AG04450 (cell line): ENCODE measurements around the gene HIVEP3. TPM values are rescaled to one million over a fixed set of nuclear protein-coding genes. Genes with fewer than 3 reads are reported as not detected.

Source experiments
- CTCF ChIA-PET: fragments of 300-600, 350-600 bp; formaldehyde crosslinking; extraction: SDS; loops from one replicate; lab custom pipeline; 2022; ENCODE audit warnings: antibody characterized with exemption, inconsistent platforms; lab: Charles Lee
- POLR2A ChIA-PET: fragments of 350-600 bp; formaldehyde crosslinking; extraction: SDS; loops from one replicate; lab custom pipeline; 2021; ENCODE audit warnings: antibody characterized with exemption, inconsistent platforms; lab: Yijun Ruan, JAX
- DNase-seq: peaks from one replicate; pipeline ENCODE4 v3.0.0-alpha.2; 2011; ENCODE audit warnings: low read depth, low spot score
- H3K27ac ChIP-seq: one replicate; pipeline ENCODE4 v1.5.1; 2012; ENCODE audit warnings: low read depth, low read length, control low read depth
- H3K27me3 ChIP-seq: one replicate; pipeline ENCODE4 v1.6.0; 2012; ENCODE audit warnings: low read length; ENCODE audit not compliant: control insufficient read depth, insufficient read depth
- H3K4me3 ChIP-seq: 2 replicates; pipeline ENCODE4 v1.5.1; 2011; ENCODE audit warnings: mild to moderate bottlenecking, low read depth, low read length, control low read depth
- H3K9me3 ChIP-seq: 2 replicates; pipeline ENCODE4 v1.5.1; 2012; ENCODE audit warnings: low read length; ENCODE audit not compliant: control insufficient read depth, insufficient read depth
- CTCF ChIP-seq: IDR thresholded peaks from 2 replicates; pipeline ENCODE4 v1.5.1; 2011; ENCODE audit warnings: low read depth, low read length, control low read depth, inconsistent platforms
- polyA plus RNA-seq: library from polyadenylated mRNA; depleted of rRNA; stranded (reverse); fragments of >200 nt; gene quantifications from 2 replicates; pipeline ENCODE4 v1.2.3, GENCODE V29; 2011

HIVEP3 gene
- polyA plus RNA-seq, 1 experiment = 4.8 TPM

GRCh38 chr1:41936107-41936506 lies 17.4 kb upstream of the HIVEP3 start:
- TF ChIP-seq CTCF = 0 out of 2 replicates have a peak, but pooled peaks have one; percentile 4
- ChIA-PET POLR2A (no interaction called here), CTCF (no interaction called here)
- H3K9me3 ChIP-seq = no peaks in the 10 kb centered on the region
- H3K4me3 ChIP-seq = no peak overlapping the region
- no peak for DNase-seq
- H3K27ac ChIP-seq = no peak overlapping the region
- H3K27me3 ChIP-seq = no peaks in the 10 kb centered on the region

- Histone ChIP-seq H3K27me3 (no peaks in the 10 kb centered on the region), H3K27ac (no peak overlapping the region), H3K9me3 (no peaks in the 10 kb centered on the region), H3K4me3 (no peak overlapping the region)
- ChIA-PET CTCF (no interaction called here), POLR2A (no interaction called here)
- no peak for DNase-seq
- TF ChIP-seq CTCF = no peak
These were observed 16.5 kb upstream of the HIVEP3 start for GRCh38 chr1:41935226-41935625.

GRCh38 chr1:41933106-41933505 lies 14.4 kb upstream of the HIVEP3 start:
- CTCF ChIA-PET = interaction anchor here (0.6 kb wide), 1 partner anchor 703 kb away, joined by 3 read pairs; no protein-coding TSS in a partner anchor
- Histone ChIP-seq H3K9me3 (no peaks in the 10 kb centered on the region), H3K4me3 (no peak overlapping the region), H3K27ac (no peak overlapping the region), H3K27me3 (no peaks in the 10 kb centered on the region)
- no peak for DNase-seq
- POLR2A ChIA-PET = no interaction called here
- TF ChIP-seq CTCF = no peak

- H3K4me3 ChIP-seq = no peak overlapping the region
- no peak for TF ChIP-seq CTCF
- POLR2A ChIA-PET = no interaction called here
These were observed 12.9 kb upstream of the HIVEP3 start for GRCh38 chr1:41931578-41931977.

GRCh38 chr1:41927118-41927517 lies 8.4 kb upstream of the HIVEP3 start:
- no peak overlapping the region for H3K27ac ChIP-seq
- H3K4me3 ChIP-seq = no peak overlapping the region
- H3K9me3 ChIP-seq = 0 out of 2 replicates have a peak, but pooled peaks cover 2% of the 10 kb centered on the region
- no peak for DNase-seq
- no peaks in the 10 kb centered on the region for H3K27me3 ChIP-seq
- TF ChIP-seq CTCF = no peak
- ChIA-PET CTCF (no interaction called here), POLR2A (no interaction called here)

More at GRCh38 chr1:41931578-41931977, 12.9 kb upstream of the HIVEP3 start:
- no peaks in the 10 kb centered on the region for H3K27me3 ChIP-seq
- CTCF ChIA-PET = no interaction called here
- no peaks in the 10 kb centered on the region for H3K9me3 ChIP-seq
- DNase-seq = no peak
- H3K27ac ChIP-seq = no peak overlapping the region
